HG02938 (cell line): ENCODE results near the gene MYOF.
"Not testable (repeated sequence)": the region's sequence is repeated elsewhere in the genome, so short reads cannot be mapped to it uniquely, and the experiment has no call there.

Source experiments
- ATAC-seq: cut with Tn5 transposase; IDR thresholded peaks from one replicate; pipeline ENCODE4 v1.9.1; 2021; ENCODE audit warnings: mild to moderate bottlenecking, moderate library complexity; ENCODE audit not compliant: unreplicated experiment

The MYOF gene

DNA sequence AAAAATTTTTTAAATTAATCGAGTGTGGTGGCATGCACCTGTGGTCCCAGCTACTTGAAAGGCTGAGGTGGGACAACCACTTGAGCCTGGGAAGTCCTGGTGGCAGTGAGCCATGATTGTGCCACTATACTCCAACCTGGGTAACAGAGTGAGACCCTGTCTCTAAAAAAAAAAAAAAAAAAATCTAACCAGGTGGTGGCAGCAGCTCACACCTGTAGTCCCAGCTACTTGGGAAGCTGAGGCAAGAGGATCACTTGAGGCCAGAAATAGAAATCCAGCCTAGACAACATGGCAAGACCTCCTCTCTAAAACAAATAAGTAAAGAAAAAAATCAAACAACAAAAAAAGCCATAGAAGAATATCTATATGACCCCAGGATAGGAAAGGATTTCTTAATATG is 3.6 kb upstream of the MYOF start:
- ATAC-seq = no peak

DNA sequence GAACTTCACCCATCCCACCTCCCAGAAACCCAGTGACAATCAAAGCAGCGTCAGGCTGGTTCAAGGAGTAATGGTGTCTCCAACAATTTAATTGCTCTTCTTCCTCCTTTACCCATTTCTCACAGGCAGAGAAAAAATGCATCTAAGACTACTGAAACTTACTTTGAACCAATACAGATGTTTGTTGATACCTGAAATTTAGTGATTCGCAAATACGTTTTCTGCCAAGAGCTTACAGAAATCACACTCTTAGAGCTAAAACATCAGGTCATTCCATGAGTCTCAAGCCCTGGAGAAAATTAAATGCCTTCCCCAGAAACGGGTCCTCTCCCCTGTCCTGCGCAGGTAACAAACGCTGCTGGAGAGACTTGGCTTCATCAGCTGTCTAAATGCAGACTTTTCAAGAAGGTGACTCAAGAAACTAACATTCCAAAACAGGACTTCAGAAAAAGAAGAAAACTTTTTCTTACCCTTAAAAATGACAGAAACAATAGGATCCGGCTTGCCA is 443 bp downstream of the MYOF start:
- ATAC-seq = no peak

DNA sequence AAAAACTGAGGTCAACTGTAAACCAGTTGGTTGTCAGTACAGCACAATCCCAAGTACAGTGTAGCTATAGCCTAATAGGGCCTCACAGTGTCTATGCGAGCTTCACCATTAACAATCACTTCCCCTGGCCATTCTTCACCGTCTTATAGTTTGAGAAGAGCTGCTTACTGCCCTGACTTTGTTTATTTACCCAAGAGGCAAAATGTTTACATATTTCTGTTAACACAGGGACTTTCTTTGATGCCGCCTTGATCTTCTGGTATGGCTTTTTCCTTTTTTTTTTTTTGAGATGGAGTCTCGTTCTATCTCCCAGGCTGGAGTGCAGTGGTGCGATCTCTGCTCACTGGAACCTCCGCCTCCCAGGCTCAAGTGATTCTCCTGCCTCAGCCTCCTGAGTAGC is 3.3 kb downstream of the MYOF start:
- ATAC-seq = no peak

DNA sequence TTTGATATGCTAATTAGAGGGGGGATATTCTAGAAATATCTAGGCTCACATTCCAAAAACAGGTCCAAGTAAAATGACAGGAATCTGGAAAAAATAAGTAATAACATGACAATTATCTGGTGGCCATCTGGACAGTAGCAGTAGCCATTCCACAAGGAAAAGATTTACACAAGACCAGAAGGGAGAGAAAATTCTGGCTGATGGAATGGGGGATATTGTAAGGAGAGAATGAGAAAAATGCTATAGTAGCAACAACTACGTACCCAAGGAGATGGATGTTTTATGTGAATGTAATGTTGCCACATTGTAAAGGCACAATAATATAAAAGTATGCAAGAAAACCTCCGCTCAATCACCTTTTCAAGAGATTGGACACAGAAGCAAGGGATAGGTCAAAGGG is 5.4 kb downstream of the MYOF start:
- no peak for ATAC-seq

DNA sequence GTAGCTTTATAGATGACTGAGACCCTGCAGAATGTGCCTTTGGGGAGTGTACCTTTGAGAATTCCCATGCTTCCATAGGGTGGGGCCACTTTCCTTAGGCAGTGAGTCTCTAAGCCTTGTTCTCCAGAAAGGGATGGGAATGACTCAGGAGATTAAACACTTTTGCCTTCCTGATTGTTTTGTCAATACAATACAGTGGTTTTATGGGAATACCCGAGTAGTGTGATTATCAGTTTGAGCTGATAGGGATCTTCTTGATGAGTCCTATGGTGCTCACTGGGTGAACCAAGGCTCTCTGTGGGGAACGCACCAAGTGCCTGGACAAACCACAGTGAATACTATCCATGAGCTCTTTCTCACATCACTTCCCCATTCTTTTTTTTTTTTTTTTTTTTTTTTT is 6.3 kb downstream of the MYOF start:
- no peak for ATAC-seq

DNA sequence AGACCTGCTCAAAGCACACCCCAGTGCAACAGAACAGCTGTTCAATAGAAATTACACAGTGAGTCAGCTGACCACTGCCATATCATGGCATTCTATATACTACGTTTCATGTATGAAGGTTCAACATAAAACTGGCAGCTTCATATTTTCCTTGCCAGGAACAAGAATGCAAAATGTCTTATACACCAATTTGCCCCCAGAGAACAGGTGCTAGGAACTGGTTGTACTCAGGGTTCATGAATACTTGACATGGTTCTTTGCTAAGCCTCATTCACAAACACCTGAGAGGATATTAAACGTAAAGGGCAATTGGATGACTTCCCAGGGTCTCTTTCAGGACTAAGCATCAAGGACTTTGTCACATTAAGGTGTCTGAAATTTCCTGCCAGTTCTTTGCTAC is 6.9 kb downstream of the MYOF start:
- no peak for ATAC-seq

DNA sequence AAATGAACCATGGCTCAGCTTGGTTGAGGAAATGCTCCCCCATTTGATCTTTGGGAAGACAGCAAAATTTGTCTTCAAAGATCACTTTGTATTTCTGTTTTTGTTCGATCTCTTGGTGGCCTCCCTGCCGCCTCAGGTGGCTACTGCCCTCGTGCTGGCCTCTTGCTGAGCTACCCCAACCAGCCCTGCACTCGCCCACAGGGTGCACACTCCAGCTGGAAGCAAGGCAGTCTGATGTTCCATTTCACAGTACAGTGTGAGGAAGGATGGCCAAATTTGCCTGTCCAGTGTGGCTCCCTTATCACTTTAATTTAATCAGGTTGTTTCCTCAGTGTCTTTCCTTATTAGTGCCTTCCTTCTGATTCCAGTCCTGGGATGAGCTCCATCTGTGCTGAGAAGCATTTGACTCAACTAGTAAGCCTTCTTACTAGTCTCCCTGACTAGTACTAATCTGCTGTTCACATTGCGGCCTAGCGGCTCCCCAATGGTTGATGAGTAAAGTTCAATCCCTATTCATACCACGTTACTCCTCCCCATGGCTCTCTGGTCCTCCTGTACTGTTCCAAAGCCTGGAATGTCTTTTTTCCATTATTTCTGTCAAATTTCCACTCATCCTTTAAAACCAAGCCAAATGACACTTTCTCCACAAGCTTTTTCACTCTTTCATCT is 8.2 kb downstream of the MYOF start:
- no peak for ATAC-seq

DNA sequence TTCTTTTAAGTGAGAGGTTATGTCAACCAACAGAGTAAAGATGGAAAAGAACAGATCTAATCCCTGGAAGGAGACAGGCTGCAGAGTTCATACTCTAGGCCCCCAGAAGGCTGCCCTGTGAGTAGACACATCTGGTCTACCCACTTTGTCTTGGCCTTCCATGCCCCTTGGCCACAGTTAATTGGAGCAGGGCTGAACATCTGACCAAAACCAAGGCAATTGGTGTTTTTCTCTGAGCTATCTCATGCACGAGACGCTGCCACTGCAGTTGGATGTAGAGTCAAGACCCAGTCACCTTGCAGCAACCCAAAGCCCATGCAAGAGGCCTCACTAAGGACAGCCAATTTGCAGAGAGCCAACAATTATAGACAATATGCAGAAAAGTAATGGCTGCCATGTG is 9.0 kb downstream of the MYOF start:
- no peak for ATAC-seq

DNA sequence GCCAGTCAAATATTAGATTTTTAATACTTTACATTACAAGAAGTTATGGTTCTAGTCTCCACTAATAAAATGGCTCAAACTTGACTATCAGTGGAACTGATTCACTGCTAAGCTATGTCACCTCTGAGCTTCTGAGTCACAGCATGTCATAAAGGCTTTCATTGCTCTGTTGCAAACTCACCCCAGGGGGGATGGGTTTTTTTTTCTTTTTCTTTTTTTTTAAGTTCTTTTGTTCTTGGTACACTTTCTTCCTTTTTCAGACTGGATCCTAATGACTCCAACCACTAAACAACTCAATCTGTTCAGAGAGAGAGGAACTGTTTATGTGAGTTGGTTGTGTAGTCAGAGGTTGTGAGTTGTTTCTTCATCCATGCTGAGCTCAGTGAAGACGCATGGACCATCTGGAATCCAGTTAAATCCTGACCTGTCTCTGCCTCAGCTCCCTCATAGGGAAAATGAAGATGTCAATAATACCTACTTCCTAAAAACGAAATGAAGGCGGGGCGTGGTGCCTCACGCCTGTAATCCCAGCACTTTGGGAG is 11.0 kb downstream of the MYOF start:
- ATAC-seq = no peak

DNA sequence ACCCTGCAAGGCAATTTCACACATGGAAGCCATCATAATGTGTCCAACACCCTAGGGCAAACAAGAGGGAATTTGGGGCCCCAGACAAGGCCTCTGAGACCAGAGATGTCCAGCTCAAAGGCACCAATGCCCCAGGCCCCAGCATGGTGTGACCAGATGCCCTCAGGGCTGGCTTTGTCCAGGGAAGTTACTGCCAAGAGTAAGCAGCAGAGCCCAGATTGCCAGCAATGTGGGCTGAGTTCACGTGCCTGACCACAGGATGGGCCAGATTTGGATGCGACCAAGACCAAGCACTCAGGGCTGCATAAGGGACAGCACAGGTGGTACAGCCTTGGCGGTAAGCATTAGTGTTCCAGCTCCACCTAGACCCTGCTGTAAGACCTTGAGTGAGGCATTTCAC is 12.7 kb downstream of the MYOF start:
- no peak for ATAC-seq

DNA sequence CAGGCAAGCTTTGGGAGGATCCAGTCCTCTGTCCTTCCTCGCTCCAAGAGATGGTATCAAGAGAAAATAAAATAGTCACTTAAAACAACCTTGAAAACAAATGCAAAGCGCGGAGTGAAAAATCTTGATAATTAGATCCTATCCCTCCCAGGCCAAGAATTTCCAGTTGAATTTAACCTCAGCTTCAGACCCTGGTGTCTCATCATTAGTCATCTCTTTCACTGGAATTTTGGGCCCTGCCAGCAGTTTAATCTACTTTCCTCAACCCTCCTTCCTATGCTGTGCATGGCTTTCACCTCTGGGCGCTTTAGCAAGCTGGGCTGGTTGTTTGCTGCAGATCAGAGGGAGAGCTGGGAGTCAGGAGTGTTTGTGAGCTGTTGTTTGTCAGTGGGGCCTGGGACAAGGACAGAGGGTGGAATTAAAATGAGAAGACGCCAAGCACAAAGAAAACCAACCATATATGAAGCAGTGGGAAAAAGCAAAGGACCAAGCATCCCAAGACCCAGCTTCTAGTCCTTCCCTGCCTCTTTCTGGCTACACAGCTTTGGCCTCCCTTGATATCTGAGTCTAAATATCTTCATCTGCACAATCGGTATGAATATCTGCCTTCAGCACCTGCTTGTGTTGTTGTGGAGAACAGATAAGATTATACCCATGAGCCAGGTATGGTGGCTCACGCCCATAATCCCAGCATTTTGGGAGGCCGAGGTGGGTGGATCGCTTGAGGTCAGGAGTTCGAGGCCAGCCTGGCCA is 13.5 kb downstream of the MYOF start:
- ATAC-seq = no peak

DNA sequence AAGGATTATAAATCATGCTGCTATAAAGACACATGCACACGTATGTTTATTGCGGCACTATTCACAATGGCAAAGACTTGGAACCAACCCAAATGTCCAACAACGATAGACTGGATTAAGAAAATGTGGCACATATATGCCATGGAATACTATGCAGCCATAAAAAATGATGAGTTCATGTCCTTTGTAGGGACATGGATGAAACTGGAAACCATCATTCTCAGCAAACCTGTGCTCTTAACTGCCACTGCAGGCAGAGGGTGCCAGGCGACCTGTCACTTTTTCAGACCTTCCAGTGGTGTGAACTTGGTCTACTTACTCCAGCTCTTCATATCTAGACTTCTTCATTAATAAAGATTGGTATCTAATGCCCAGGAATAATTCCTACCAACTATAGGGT is 14.5 kb downstream of the MYOF start:
- not testable (repeated sequence) for ATAC-seq

DNA sequence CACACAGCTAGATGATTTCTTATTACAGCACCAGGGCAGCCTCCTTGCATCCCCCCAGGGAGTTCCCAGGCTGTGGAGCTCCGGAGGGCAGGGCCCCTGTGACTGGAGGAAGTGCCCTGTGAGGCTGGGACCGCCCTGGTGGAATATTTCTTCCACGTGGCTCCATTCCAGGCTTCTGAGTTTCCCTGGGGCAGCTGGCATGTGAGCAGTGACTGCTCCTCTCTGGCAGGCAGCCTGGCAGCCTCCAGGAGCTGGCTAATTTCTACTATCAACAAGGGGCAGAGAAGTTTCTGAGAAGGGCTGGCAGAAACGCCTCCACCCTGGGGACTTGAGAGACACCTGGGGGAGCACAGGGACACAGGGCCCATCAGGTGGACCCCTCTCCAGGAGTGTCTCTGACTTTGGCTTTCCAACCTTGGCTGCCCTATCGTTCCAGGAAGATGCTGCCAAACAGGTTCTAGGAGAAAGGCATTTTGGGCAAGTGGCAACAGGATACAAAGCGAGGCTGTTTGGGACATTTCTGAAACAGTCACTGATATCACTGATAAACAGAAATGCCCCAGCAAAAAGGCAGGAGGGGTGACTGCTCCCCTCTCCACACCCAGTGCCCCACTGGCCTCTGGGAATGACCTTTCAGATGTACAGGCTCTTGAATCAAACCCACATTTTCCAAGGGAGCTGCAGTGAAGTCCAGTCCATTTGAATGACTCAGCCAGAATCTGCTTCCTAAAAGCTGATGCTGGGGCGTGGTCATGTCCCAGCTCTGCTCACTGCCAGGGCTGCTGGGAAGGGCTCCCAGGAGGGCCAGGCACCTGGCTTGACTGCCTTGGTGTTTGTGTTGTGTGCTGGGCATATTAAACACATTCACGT is 16.1 kb downstream of the MYOF start:
- no peak for ATAC-seq

DNA sequence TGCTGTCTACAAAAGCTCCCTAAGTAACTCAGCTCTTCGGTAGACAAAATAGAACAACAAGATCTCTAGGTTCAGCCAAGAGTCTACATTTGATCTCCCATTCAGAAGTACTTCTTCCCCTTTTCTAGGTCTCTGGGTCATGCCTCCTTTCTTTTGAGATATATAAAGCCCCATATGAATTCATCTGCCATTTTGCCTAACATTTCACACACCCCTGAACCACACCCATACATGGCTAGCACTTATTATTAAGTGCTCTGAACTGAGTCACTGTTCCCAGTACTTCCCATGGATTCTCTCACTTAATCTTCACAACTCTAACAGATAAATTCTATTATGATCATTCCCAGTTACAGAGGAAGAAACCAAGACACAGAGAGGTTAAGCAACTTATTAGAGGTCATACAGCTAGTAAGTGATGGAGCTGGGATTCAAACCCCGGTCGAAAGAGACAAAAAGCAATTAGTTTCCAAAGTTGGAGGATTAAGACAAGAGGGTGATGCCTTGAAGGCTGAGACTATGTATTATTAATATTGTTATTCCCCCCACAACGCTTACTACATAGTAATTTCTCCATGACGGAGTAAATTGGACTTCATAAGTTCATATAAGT is 17.3 kb downstream of the MYOF start:
- no peak for ATAC-seq

DNA sequence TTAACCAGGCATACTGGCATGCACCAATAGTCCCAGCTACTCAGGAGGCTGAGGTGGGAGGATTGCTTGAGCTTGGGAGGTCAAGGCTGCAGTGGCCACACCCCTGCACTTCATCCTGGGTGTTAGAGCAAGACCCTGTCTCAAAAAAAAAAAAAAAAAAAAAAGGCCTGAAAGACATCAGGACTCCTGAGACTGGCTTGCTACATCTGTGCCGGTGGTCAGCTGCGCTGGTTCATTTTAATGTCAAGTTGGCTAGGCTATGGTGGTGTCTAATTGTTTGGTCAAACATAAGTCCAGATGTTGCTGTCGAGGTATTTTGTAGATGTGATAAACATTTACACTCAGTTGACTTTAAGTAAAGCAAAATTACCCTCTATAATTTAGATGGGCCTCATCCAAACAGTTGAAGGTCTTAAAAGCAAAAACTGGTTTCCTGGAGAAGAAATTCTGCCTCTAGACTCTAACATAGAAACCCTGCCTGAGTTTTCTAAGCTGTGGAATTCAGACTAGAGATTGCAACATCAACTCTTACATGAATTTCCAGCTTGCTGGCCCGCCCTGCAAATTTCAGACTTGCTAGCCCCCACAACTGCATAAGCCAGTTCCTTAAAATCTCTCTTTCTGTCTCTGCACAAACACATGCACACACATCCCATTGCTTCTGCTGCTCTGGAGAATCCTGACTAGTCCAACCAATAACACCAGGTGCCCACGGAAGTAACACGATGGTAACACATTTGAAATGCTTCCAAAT is 18.2 kb downstream of the MYOF start:
- no peak for ATAC-seq

DNA sequence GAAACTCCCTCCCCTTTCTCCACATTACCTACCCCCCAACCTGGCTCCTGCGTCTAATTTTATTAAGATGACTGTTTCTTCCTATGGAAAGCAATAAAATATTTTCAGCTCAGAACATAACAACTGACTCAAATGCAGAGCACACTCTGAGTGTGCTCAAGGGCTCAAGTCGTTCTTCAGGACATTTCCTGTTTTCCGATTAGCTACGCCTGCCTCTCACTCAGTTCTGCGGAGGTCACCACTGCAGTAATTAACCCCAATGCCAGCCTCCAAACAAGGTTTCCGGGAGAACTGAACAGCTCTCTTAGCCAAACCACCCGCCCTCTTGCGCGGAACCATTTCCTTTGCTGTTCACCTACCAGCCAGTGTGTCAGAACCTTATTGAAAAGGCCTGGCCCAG is 19.3 kb downstream of the MYOF start:
- no peak for ATAC-seq

DNA sequence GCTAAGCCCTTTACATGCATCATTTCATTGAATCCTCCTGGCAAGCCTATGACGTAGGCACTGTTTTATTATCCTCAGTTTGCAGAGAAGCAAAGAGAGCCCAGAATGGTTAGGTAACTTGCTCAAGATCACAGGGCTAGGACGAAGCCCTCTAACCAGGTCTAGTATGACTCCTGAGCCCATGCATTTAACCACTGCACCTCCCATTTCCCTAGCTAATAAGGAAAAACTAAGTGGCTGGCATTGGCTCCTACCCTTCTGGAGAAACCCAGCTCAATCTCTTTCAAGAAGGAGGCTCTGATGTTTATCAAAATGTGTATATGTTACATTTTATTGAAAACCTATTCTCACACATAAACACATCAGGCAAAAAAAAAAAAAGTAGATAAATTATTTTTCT is 19.8 kb downstream of the MYOF start:
- ATAC-seq = no peak

DNA sequence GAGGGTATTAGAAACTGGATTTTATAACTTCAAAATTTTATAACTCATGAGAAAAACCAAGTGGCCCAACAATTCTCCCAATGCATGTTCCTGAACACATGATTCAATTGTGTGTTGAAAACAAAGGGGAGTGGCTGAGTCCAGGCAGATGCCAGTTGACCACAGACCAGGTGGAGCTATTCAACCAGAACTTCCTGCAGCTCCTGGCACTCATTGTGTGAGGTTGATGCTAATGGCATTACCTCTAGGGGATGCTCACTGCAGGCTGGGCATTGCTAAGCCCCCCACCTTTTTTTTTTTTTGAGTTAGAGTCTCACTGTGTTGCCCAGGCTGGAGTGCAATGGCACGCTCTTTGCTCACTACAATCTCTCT is 20.3 kb downstream of the MYOF start:
- ATAC-seq = no peak

DNA sequence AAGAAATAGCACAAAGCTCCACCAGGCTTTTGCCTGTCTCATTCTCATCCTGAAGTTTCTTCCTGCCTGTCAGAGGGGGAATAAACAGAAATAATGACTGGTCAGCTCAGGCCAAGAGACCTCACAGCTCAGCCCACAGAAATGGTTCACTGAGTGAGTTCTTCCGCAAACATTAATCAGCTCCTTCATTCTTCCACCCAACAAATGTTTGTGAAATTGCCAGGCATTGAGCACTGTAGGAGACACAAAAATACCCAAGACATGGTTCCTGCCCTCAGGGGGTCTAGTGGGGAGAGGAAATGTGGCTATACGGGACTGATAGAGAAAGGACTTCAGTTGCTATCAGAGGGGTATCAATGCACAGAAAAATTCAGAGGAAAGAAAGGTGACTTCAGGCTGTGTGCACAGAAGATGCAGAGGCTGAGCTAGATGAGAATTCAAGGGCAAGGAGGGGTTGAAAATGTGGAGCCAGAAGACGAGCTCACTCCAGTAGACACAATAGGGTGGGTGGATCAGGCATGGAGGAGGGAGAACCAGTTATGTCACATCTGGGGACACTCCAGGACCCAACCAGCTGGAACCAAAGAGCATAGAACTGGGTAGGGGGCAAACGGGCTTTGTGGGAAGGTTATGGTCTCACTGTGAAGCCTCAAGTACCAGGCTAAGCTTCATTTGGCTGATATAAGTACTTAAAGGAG is 20.9 kb downstream of the MYOF start:
- ATAC-seq = no peak

DNA sequence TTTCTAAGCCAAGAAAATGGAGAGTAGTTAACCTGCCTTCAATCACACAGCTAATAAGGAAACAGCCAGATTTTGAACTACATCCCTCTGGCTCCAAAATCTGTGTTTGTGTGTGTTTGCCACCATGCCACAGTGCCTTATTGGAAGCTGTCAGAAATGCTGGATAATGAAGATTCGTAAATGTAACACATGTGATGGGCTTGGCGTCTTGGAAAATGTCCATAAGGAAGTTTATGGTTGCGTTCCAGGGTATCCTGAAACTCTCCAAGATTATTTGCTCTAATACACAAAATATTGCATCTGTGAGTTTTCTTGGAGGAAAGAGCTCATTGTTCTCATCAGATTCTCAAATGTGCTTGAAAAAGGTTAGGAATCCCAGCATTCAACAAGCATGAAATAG is 22.7 kb downstream of the MYOF start:
- no peak for ATAC-seq
